GM12872 (cell line): ENCODE measurements around the gene CYB5R3.

Experiments used
- CTCF ChIP-seq: IDR thresholded peaks from 3 replicates; pipeline ENCODE4 v1.5.1; 2011; ENCODE audit warnings: low read depth, mild to moderate bottlenecking, low read length, moderate library complexity; ENCODE audit not compliant: insufficient read depth

CYB5R3 gene

GRCh38 chr22:42637555-42637954 is 11.6 kb downstream of the CYB5R3 start:
- no peak for TF ChIP-seq CTCF

GRCh38 chr22:42636506-42636905 is 12.7 kb downstream of the CYB5R3 start:
- TF ChIP-seq CTCF = no peak

- TF ChIP-seq CTCF = no peak
Observed at GRCh38 chr22:42635531-42635930, 13.7 kb downstream of the CYB5R3 start.

GRCh38 chr22:42633013-42633412 is 16.2 kb downstream of the CYB5R3 start:
- TF ChIP-seq CTCF = no peak

GRCh38 chr22:42632096-42632495 is 17.1 kb downstream of the CYB5R3 start:
- TF ChIP-seq CTCF = peak; percentile 50; the same call in 2 of the 3 replicates

- no peak for TF ChIP-seq CTCF
Observed at GRCh38 chr22:42630901-42631602, 18.1 kb downstream of the CYB5R3 start.

GRCh38 chr22:42630211-42630610 is 19.0 kb downstream of the CYB5R3 start:
- TF ChIP-seq CTCF = no peak
